GM19397 (cell line): ENCODE results near the gene PLEKHG2.

Source experiments
- ATAC-seq: cut with Tn5 transposase; IDR thresholded peaks from one replicate; pipeline ENCODE4 v1.9.1; 2021; ENCODE audit warnings: mild to moderate bottlenecking, moderate library complexity; ENCODE audit not compliant: unreplicated experiment

PLEKHG2 gene

GRCh38 chr19:39406656-39407409 is 5.6 kb upstream of the PLEKHG2 start, which contains the start of gene ZFP36:
Gene ZFP36 (plus strand): TSS chr19:39406847. CDS start chr19:39406905, 58 bp downstream.
- no peak for ATAC-seq

GRCh38 chr19:39407410-39407659 is 5.1 kb upstream of the PLEKHG2 start:
- no peak for ATAC-seq

- ATAC-seq: no peak
These were observed 4.6 kb upstream of the PLEKHG2 start for GRCh38 chr19:39407660-39408391.

- ATAC-seq: no peak
These were observed 3.9 kb upstream of the PLEKHG2 start for GRCh38 chr19:39408392-39409207.

- ATAC-seq: no peak
These were observed 3.1 kb upstream of the PLEKHG2 start for GRCh38 chr19:39409208-39410016.

- no peak for ATAC-seq
These were observed 2.2 kb upstream of the PLEKHG2 start for GRCh38 chr19:39410017-39410830.

- no peak for ATAC-seq
These were observed 1.7 kb upstream of the PLEKHG2 start for GRCh38 chr19:39410831-39411080.

GRCh38 chr19:39411081-39411831 is 1.2 kb upstream of the PLEKHG2 start:
- ATAC-seq: no peak

- ATAC-seq: peak; percentile 20
These were observed 703 bp upstream of the PLEKHG2 start for GRCh38 chr19:39411832-39412099.

- no peak for ATAC-seq
These were observed 400 bp downstream of the PLEKHG2 start for GRCh38 chr19:39412867-39413271.

- ATAC-seq: no peak
These were observed 922 bp downstream of the PLEKHG2 start for GRCh38 chr19:39413272-39413910.

GRCh38 chr19:39413911-39414608 is 1.6 kb downstream of the PLEKHG2 start:
- ATAC-seq: no peak

GRCh38 chr19:39415111-39416046 is 2.9 kb downstream of the PLEKHG2 start:
- no peak for ATAC-seq

GRCh38 chr19:39416152-39417120 is 4.0 kb downstream of the PLEKHG2 start:
- ATAC-seq: no peak

- no peak for ATAC-seq
These were observed 5.2 kb downstream of the PLEKHG2 start for GRCh38 chr19:39417463-39418181.

- no peak for ATAC-seq
These were observed 6.5 kb downstream of the PLEKHG2 start for GRCh38 chr19:39419003-39419402.
